ENCODE measurements around the gene SCAI. TPM values are rescaled to one million over a fixed set of nuclear protein-coding genes. Genes with fewer than 3 reads are reported as not detected.
A peak's percentile ranks its signal among the peaks of the same experiment; 100 is the strongest.
"Not testable (repeated sequence)": the region's sequence is repeated elsewhere in the genome, so short reads cannot be mapped to it uniquely, and the experiment has no call there.

The SCAI gene
- polyA plus RNA-seq, 4 donors: under 0.01 to 7.2 (median 0.69) TPM

- WGBS, 3 donors: 87 to 92% (median 91%) methylated on average over 6 of the region's 6 CpGs
- DNase-seq (no peak), FAIRE-seq (no peak)
- H3K27me3 ChIP-seq (ENCODE audit: control insufficient read depth in 3 of 3, insufficient read depth in 3 of 3, low read length in 3 of 3): no peaks in the 10 kb centered on the region
- H3K9me3 ChIP-seq (ENCODE audit: control insufficient read depth in 2 of 2, insufficient read depth in 1 of 2, low read depth in 1 of 2, low read length in 1 of 2): no peaks in the 10 kb centered on the region
- H3K4me1 ChIP-seq (ENCODE audit: control insufficient read depth in 3 of 3, insufficient read depth in 2 of 3, low read depth in 1 of 3, low read length in 2 of 3): no peaks in the 10 kb centered on the region
- H3K27ac ChIP-seq (ENCODE audit: low read depth in 1 of 3, low read length in 2 of 3): no peak overlapping the region
- H3K4me3 ChIP-seq (ENCODE audit: low read depth in 1 of 3, low read length in 3 of 3): no peak overlapping the region
- peaks cover 0 to 5% (median 0%) of the 10 kb centered on the region in 3 donors for H3K36me3 ChIP-seq (ENCODE audit: control insufficient read depth in 3 of 3, insufficient read depth in 2 of 3, low read depth in 1 of 3, low read length in 3 of 3)
Measured at GRCh38 chr9:125131778-125132177, 11.6 kb downstream of the SCAI start.

GRCh38 chr9:125126019-125126746 lies 17.1 kb downstream of the SCAI start:
- H3K27ac ChIP-seq (ENCODE audit: low read depth in 1 of 3, low read length in 2 of 3): peak overlapping the region in 2 of 3 donors; percentile 15 to 35
- 62 to 100% (median 89%) methylated on average over 2 of the region's 2 CpGs for whole genome bisulfite sequencing, 3 donors
- peak; percentile 28 to 56 for DNase-seq
- no peaks in the 10 kb centered on the region for H3K4me1 ChIP-seq (ENCODE audit: control insufficient read depth in 3 of 3, insufficient read depth in 2 of 3, low read depth in 1 of 3, low read length in 2 of 3)
- no peaks in the 10 kb centered on the region for H3K27me3 ChIP-seq (ENCODE audit: control insufficient read depth in 3 of 3, insufficient read depth in 3 of 3, low read length in 3 of 3)
- H3K4me3 ChIP-seq (ENCODE audit: low read depth in 1 of 3, low read length in 3 of 3): no peak overlapping the region
- H3K36me3 ChIP-seq (ENCODE audit: control insufficient read depth in 3 of 3, insufficient read depth in 2 of 3, low read depth in 1 of 3, low read length in 3 of 3): peaks cover 0 to 5% (median 0%) of the 10 kb centered on the region in 3 donors
- FAIRE-seq: no peak
- H3K9me3 ChIP-seq (ENCODE audit: control insufficient read depth in 2 of 2, insufficient read depth in 1 of 2, low read depth in 1 of 2, low read length in 1 of 2): no peaks in the 10 kb centered on the region

GRCh38 chr9:125125523-125125922 lies 17.8 kb downstream of the SCAI start:
- FAIRE-seq: no peak
- H3K27ac ChIP-seq (ENCODE audit: low read depth in 1 of 3, low read length in 2 of 3): peak overlapping the region in 1 of 3 donors; percentile 35
- WGBS, 3 donors: 67 to 96% (median 90%) methylated on average over 7 of the region's 7 CpGs

GRCh38 chr9:125121146-125121545 lies 22.2 kb downstream of the SCAI start:
- no peaks in the 10 kb centered on the region for H3K4me1 ChIP-seq (ENCODE audit: control insufficient read depth in 3 of 3, insufficient read depth in 2 of 3, low read depth in 1 of 3, low read length in 2 of 3)
- WGBS, 3 donors: 59 to 70% (median 68%) methylated on average over 2 of the region's 2 CpGs
- H3K4me3 ChIP-seq (ENCODE audit: low read depth in 1 of 3, low read length in 3 of 3): no peak overlapping the region
- H3K36me3 ChIP-seq (ENCODE audit: control insufficient read depth in 3 of 3, insufficient read depth in 2 of 3, low read depth in 1 of 3, low read length in 3 of 3): no peaks in the 10 kb centered on the region
- H3K27me3 ChIP-seq (ENCODE audit: control insufficient read depth in 3 of 3, insufficient read depth in 3 of 3, low read length in 3 of 3): no peaks in the 10 kb centered on the region
- no peak overlapping the region for H3K27ac ChIP-seq (ENCODE audit: low read depth in 1 of 3, low read length in 2 of 3)
- no peak for FAIRE-seq
- no peaks in the 10 kb centered on the region for H3K9me3 ChIP-seq (ENCODE audit: control insufficient read depth in 2 of 2, insufficient read depth in 1 of 2, low read depth in 1 of 2, low read length in 1 of 2)
- DNase-seq: peak in 1 of 2 donors; percentile 16

More at GRCh38 chr9:125125523-125125922, 17.8 kb downstream of the SCAI start:
- peaks cover 0 to 5% (median 0%) of the 10 kb centered on the region in 3 donors for H3K36me3 ChIP-seq (ENCODE audit: control insufficient read depth in 3 of 3, insufficient read depth in 2 of 3, low read depth in 1 of 3, low read length in 3 of 3)
- DNase-seq: no peak
- no peaks in the 10 kb centered on the region for H3K9me3 ChIP-seq (ENCODE audit: control insufficient read depth in 2 of 2, insufficient read depth in 1 of 2, low read depth in 1 of 2, low read length in 1 of 2)
- H3K4me3 ChIP-seq (ENCODE audit: low read depth in 1 of 3, low read length in 3 of 3): no peak overlapping the region
- no peaks in the 10 kb centered on the region for H3K4me1 ChIP-seq (ENCODE audit: control insufficient read depth in 3 of 3, insufficient read depth in 2 of 3, low read depth in 1 of 3, low read length in 2 of 3)
- H3K27me3 ChIP-seq (ENCODE audit: control insufficient read depth in 3 of 3, insufficient read depth in 3 of 3, low read length in 3 of 3): no peaks in the 10 kb centered on the region

- H3K27me3 ChIP-seq (ENCODE audit: control insufficient read depth in 3 of 3, insufficient read depth in 3 of 3, low read length in 3 of 3): no peaks in the 10 kb centered on the region
- no peak overlapping the region for H3K27ac ChIP-seq (ENCODE audit: low read depth in 1 of 3, low read length in 2 of 3)
- peaks cover 0 to 2% (median 0%) of the 10 kb centered on the region in 3 donors for H3K36me3 ChIP-seq (ENCODE audit: control insufficient read depth in 3 of 3, insufficient read depth in 2 of 3, low read depth in 1 of 3, low read length in 3 of 3)
- WGBS, 3 donors: 71 to 83% (median 82%) methylated on average over 4 of the region's 4 CpGs
- FAIRE-seq (no peak), DNase-seq (no peak)
- no peaks in the 10 kb centered on the region for H3K9me3 ChIP-seq (ENCODE audit: control insufficient read depth in 2 of 2, insufficient read depth in 1 of 2, low read depth in 1 of 2, low read length in 1 of 2)
- no peak overlapping the region for H3K4me3 ChIP-seq (ENCODE audit: low read depth in 1 of 3, low read length in 3 of 3)
- no peaks in the 10 kb centered on the region for H3K4me1 ChIP-seq (ENCODE audit: control insufficient read depth in 3 of 3, insufficient read depth in 2 of 3, low read depth in 1 of 3, low read length in 2 of 3)
Measured at GRCh38 chr9:125119643-125120286, 23.6 kb downstream of the SCAI start.

GRCh38 chr9:125118696-125119095 lies 24.6 kb downstream of the SCAI start:
- not testable (repeated sequence) for H3K27me3 ChIP-seq (ENCODE audit: control insufficient read depth in 3 of 3, insufficient read depth in 3 of 3, low read length in 3 of 3); DNase-seq; FAIRE-seq; H3K27ac ChIP-seq (ENCODE audit: low read depth in 1 of 3, low read length in 2 of 3); H3K36me3 ChIP-seq (ENCODE audit: control insufficient read depth in 3 of 3, insufficient read depth in 2 of 3, low read depth in 1 of 3, low read length in 3 of 3); H3K4me3 ChIP-seq (ENCODE audit: low read depth in 1 of 3, low read length in 3 of 3); H3K9me3 ChIP-seq (ENCODE audit: control insufficient read depth in 2 of 2, insufficient read depth in 1 of 2, low read depth in 1 of 2, low read length in 1 of 2); H3K4me1 ChIP-seq (ENCODE audit: control insufficient read depth in 3 of 3, insufficient read depth in 2 of 3, low read depth in 1 of 3, low read length in 2 of 3)
- WGBS, 3 donors: 94 to 98% (median 95%) methylated on average over 2 of the region's 2 CpGs

- WGBS, 3 donors: 87 to 97% (median 96%) methylated on average over 4 of the region's 4 CpGs
- H3K36me3 ChIP-seq (ENCODE audit: control insufficient read depth in 3 of 3, insufficient read depth in 2 of 3, low read depth in 1 of 3, low read length in 3 of 3); H3K4me3 ChIP-seq (ENCODE audit: low read depth in 1 of 3, low read length in 3 of 3); H3K27ac ChIP-seq (ENCODE audit: low read depth in 1 of 3, low read length in 2 of 3); H3K27me3 ChIP-seq (ENCODE audit: control insufficient read depth in 3 of 3, insufficient read depth in 3 of 3, low read length in 3 of 3); FAIRE-seq; DNase-seq; H3K4me1 ChIP-seq (ENCODE audit: control insufficient read depth in 3 of 3, insufficient read depth in 2 of 3, low read depth in 1 of 3, low read length in 2 of 3): not testable (repeated sequence)
- H3K9me3 ChIP-seq (ENCODE audit: control insufficient read depth in 2 of 2, insufficient read depth in 1 of 2, low read depth in 1 of 2, low read length in 1 of 2): peaks cover 0 to 17% of the 10 kb centered on the region in 2 donors
Measured at GRCh38 chr9:125114503-125114902, 28.8 kb downstream of the SCAI start.

- H3K4me1 ChIP-seq (ENCODE audit: control insufficient read depth in 3 of 3, insufficient read depth in 2 of 3, low read depth in 1 of 3, low read length in 2 of 3): no peaks in the 10 kb centered on the region
- H3K27ac ChIP-seq (ENCODE audit: low read depth in 1 of 3, low read length in 2 of 3): no peak overlapping the region
- FAIRE-seq (no peak), DNase-seq (no peak)
- peaks cover 0 to 23% of the 10 kb centered on the region in 2 donors for H3K9me3 ChIP-seq (ENCODE audit: control insufficient read depth in 2 of 2, insufficient read depth in 1 of 2, low read depth in 1 of 2, low read length in 1 of 2)
- peaks cover 0 to 6% (median 0%) of the 10 kb centered on the region in 3 donors for H3K36me3 ChIP-seq (ENCODE audit: control insufficient read depth in 3 of 3, insufficient read depth in 2 of 3, low read depth in 1 of 3, low read length in 3 of 3)
- 93 to 100% (median 99%) methylated on average over 2 of the region's 2 CpGs for WGBS, 3 donors
- no peaks in the 10 kb centered on the region for H3K27me3 ChIP-seq (ENCODE audit: control insufficient read depth in 3 of 3, insufficient read depth in 3 of 3, low read length in 3 of 3)
- no peak overlapping the region for H3K4me3 ChIP-seq (ENCODE audit: low read depth in 1 of 3, low read length in 3 of 3)
Measured at GRCh38 chr9:125110464-125110863, 32.9 kb downstream of the SCAI start.

Measured in small intestine (tissue), 7 donors.